Thoracic aorta (tissue), 2 donors: Measurements from ENCODE around the gene CYP4F2. TPM values are rescaled to one million over a fixed set of nuclear protein-coding genes. Genes with fewer than 3 reads are reported as not detected.
"Not testable (repeated sequence)": the region's sequence is repeated elsewhere in the genome, so short reads cannot be mapped to it uniquely, and the experiment has no call there.

ENCODE experiments used
- ATAC-seq: fragments of 150-250 bp; one replicate; pipeline ENCODE4 v1.8.0; 2017; ENCODE audit warnings: low read depth; ENCODE audit not compliant: insufficient number of reproducible peaks, low FRiP score
- DNase-seq: peaks from one replicate; pipeline ENCODE4 v3.0.0-alpha.2; 2020; ENCODE audit warnings: low spot score
- H3K27ac ChIP-seq, 2 donors: fragments of 200-600 bp; sonication (generic); 1 replicate in 1 of 2; 2 replicates in 1 of 2; pipeline ENCODE4 v1.5.1; 2016; ENCODE audit warnings: mild to moderate bottlenecking in 2 of 2, moderate library complexity in 2 of 2
- H3K27me3 ChIP-seq: fragments of 200-600 bp; sonication (generic); replicated peaks from 2 replicates; pipeline ENCODE4 v1.6.0; 2016; ENCODE audit warnings: mild to moderate bottlenecking; ENCODE audit not compliant: insufficient read depth
- H3K36me3 ChIP-seq: fragments of 200-600 bp; sonication (generic); one replicate; pipeline ENCODE4 v1.5.1; 2016
- H3K4me1 ChIP-seq, 2 donors: fragments of 200-600 bp; sonication (generic); 1 replicate in 1 of 2; 2 replicates in 1 of 2; pipeline versions ENCODE4 v1.5.1 to v1.6.0; 2016; ENCODE audit warnings: low read depth in 2 of 2, mild to moderate bottlenecking in 1 of 2; ENCODE audit not compliant: control insufficient read depth in 1 of 2
- H3K4me3 ChIP-seq: fragments of 200-600 bp; sonication (generic); 2 replicates; pipeline ENCODE4 v1.5.1; 2016; ENCODE audit warnings: mild to moderate bottlenecking
- H3K9me3 ChIP-seq: fragments of 200-600 bp; sonication (generic); 2 replicates; pipeline ENCODE4 v1.5.1; 2016
- total RNA-seq, 2 donors: library from RNA; depleted of rRNA; stranded (reverse); fragments of >200 nt; gene quantifications; one replicate each; pipeline versions ENCODE4 v1.1.0 to v1.2.3, GENCODE V29; 2016
- TF ChIP-seq, protein P1 (sequence below): fragments of 200-600 bp; sonication (generic); IDR thresholded peaks from one replicate; pipeline ENCODE4 v1.5.1; 2019; ENCODE audit warnings: antibody characterized with exemption

CYP4F2 gene
- total RNA-seq, 2 donors from 2014 or later: not detected

GRCh38 chr19:15900504-15900903 is 2.6 kb upstream of the CYP4F2 start:
- Histone ChIP-seq H3K4me1 (no peaks in the 10 kb centered on the region), H3K27ac (no peak overlapping the region), H3K27me3 (no peaks in the 10 kb centered on the region), H3K4me3 (no peak overlapping the region), H3K9me3 (no peaks in the 10 kb centered on the region), H3K36me3 (no peaks in the 10 kb centered on the region)
- no peak for ATAC-seq
- TF ChIP-seq, protein P1, sequence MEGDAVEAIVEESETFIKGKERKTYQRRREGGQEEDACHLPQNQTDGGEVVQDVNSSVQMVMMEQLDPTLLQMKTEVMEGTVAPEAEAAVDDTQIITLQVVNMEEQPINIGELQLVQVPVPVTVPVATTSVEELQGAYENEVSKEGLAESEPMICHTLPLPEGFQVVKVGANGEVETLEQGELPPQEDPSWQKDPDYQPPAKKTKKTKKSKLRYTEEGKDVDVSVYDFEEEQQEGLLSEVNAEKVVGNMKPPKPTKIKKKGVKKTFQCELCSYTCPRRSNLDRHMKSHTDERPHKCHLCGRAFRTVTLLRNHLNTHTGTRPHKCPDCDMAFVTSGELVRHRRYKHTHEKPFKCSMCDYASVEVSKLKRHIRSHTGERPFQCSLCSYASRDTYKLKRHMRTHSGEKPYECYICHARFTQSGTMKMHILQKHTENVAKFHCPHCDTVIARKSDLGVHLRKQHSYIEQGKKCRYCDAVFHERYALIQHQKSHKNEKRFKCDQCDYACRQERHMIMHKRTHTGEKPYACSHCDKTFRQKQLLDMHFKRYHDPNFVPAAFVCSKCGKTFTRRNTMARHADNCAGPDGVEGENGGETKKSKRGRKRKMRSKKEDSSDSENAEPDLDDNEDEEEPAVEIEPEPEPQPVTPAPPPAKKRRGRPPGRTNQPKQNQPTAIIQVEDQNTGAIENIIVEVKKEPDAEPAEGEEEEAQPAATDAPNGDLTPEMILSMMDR: no peak
- no peak for DNase-seq

GRCh38 chr19:15900032-15900431 is 2.2 kb upstream of the CYP4F2 start:
- H3K9me3 ChIP-seq, H3K4me1 ChIP-seq, DNase-seq, H3K36me3 ChIP-seq, H3K27me3 ChIP-seq, ATAC-seq, H3K27ac ChIP-seq, H3K4me3 ChIP-seq: not testable (repeated sequence)

- H3K4me1 ChIP-seq, H3K9me3 ChIP-seq, H3K27me3 ChIP-seq, DNase-seq, H3K27ac ChIP-seq, H3K4me3 ChIP-seq, ATAC-seq, H3K36me3 ChIP-seq: not testable (repeated sequence)
Measured at GRCh38 chr19:15899561-15899960, 1.7 kb upstream of the CYP4F2 start.

DNA sequence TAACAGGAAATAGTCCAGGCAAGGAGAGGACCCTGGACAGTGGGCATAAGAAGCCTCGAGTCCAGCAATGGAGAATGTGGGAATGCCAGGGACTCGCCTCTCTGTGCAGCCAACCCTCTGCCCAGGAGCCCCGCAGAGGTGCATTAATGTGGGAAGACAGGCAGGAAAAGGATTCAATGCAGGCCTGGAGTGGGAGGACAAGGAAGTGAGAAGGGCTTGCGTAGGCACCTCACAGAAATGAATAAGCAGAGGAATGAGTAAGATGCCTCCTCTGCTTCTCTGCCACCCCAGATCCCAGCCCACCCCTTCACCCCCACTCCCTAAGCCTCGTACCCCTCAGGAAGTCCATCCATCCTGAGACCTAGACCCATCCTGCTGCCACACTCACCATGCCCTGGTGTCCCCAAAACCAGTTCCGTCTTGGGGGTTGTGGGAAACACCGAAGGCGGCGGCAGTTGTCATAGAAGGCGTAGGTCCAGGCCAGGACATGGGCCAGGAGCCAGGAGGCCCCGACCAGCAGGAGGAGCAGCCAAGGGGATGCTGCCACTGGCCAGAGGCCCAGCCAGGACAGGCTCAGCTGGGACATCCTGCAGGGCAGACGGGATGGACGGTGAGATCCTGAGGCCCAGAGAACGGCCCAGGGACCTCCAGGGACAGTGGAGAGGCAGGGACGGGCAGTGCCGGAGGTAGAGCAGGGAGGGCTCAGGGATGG is 692 bp downstream of the CYP4F2 start:
- no peaks in the 10 kb centered on the region for H3K27me3 ChIP-seq
- DNase-seq: no peak

GRCh38 chr19:15895876-15896430 is 1.9 kb downstream of the CYP4F2 start:
- Histone ChIP-seq H3K27me3 (no peaks in the 10 kb centered on the region), H3K27ac (no peak overlapping the region), H3K4me1 (no peaks in the 10 kb centered on the region), H3K36me3 (no peaks in the 10 kb centered on the region), H3K9me3 (no peaks in the 10 kb centered on the region), H3K4me3 (no peak overlapping the region)
- ATAC-seq (no peak), DNase-seq (no peak)
- TF ChIP-seq, protein P1: no peak

More for the DNA sequence above, 692 bp downstream of the CYP4F2 start:
- no peak for ATAC-seq
- Histone ChIP-seq H3K27ac (no peak overlapping the region), H3K36me3 (no peaks in the 10 kb centered on the region), H3K4me1 (no peaks in the 10 kb centered on the region), H3K4me3 (no peak overlapping the region), H3K9me3 (no peaks in the 10 kb centered on the region)
- TF ChIP-seq, protein P1: no peak

DNA sequence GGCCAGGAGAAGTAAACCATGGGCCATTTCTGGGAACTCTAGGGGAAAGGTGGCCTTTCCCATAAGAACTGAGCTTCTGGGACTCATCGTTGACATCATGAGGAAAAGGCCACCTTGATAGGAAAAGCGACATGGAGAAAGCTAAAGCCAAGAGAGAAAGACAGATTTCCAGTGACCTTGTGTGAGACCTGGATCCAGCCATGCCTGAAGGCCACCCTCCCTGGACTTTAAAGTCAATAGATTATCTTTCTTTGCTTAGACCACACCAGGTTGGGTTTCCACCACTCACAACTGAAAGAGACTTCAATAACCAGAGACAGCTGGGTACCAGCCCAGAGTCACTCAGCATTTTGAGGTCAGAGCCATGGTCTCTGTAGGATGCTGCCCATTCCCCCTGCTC is 3.5 kb downstream of the CYP4F2 start:
- DNase-seq (no peak), ATAC-seq (no peak)
- Histone ChIP-seq H3K4me3 (no peak overlapping the region), H3K4me1 (no peaks in the 10 kb centered on the region), H3K9me3 (no peaks in the 10 kb centered on the region), H3K27me3 (no peaks in the 10 kb centered on the region), H3K27ac (no peak overlapping the region), H3K36me3 (no peaks in the 10 kb centered on the region)
- TF ChIP-seq, protein P1: no peak
